Mesendoderm (in vitro differentiated cells): Measurements from ENCODE around the gene SLC4A8.

Experiments
- DNase-seq: peaks from one replicate; pipeline ENCODE4 v3.0.0; 2013
- H2AK5ac ChIP-seq: 2 replicates; pipeline ENCODE4 v1.6.1; 2013; ENCODE audit warnings: low read length, inconsistent platforms
- H2BK120ac ChIP-seq: 2 replicates; pipeline ENCODE4 v1.6.1; 2013; ENCODE audit warnings: low read depth, mild to moderate bottlenecking, low read length, moderate library complexity, mixed read lengths
- H2BK15ac ChIP-seq: replicated peaks from 2 replicates; pipeline ENCODE4 v1.6.1; 2013; ENCODE audit warnings: low read depth, mild to moderate bottlenecking, moderate library complexity
- H2BK5ac ChIP-seq: 2 replicates; pipeline ENCODE4 v1.6.1; 2013; ENCODE audit warnings: low read length, inconsistent platforms
- H3K18ac ChIP-seq: 2 replicates; pipeline ENCODE4 v1.6.1; 2013; ENCODE audit warnings: mild to moderate bottlenecking, low read length, mixed read lengths
- H3K23ac ChIP-seq: one replicate; pipeline ENCODE4 v1.6.1; 2013; ENCODE audit warnings: low read length
- H3K27ac ChIP-seq: 2 replicates; pipeline ENCODE4 v1.5.1; 2013; ENCODE audit warnings: low read depth, mild to moderate bottlenecking, inconsistent platforms, low read length, moderate library complexity
- H3K27me3 ChIP-seq: 2 replicates; pipeline ENCODE4 v1.6.1; 2013; ENCODE audit warnings: low read length, control low read depth, mild to moderate bottlenecking, inconsistent platforms; ENCODE audit not compliant: insufficient read depth, poor library complexity
- H3K36me3 ChIP-seq: 2 replicates; pipeline ENCODE4 v1.6.1; 2013; ENCODE audit warnings: low read length, inconsistent platforms; ENCODE audit not compliant: control insufficient read depth, insufficient read depth
- H3K4ac ChIP-seq: one replicate; pipeline ENCODE4 v1.6.1; 2013; ENCODE audit warnings: low read depth, mild to moderate bottlenecking, low read length, moderate library complexity
- H3K4me1 ChIP-seq: 2 replicates; pipeline ENCODE4 v1.6.1; 2013; ENCODE audit warnings: low read depth, low read length, inconsistent platforms; ENCODE audit not compliant: control insufficient read depth
- H3K4me2 ChIP-seq: 2 replicates; pipeline ENCODE4 v1.6.1; 2013; ENCODE audit warnings: low read length
- H3K4me3 ChIP-seq: 2 replicates; pipeline ENCODE4 v1.5.1; 2013; ENCODE audit warnings: mild to moderate bottlenecking, low read length
- H3K56ac ChIP-seq: one replicate; pipeline ENCODE4 v1.6.1; 2013; ENCODE audit warnings: low read length
- H3K79me1 ChIP-seq: 2 replicates; pipeline ENCODE4 v1.6.1; 2013; ENCODE audit warnings: low read length, inconsistent platforms
- H3K79me2 ChIP-seq: 2 replicates; pipeline ENCODE4 v1.6.1; 2013; ENCODE audit warnings: mild to moderate bottlenecking, low read length; ENCODE audit not compliant: control insufficient read depth, insufficient read depth
- H3K9ac ChIP-seq: 2 replicates; pipeline ENCODE4 v1.6.1; 2013; ENCODE audit warnings: low read length, inconsistent platforms
- H4K5ac ChIP-seq: one replicate; pipeline ENCODE4 v1.6.1; 2013; ENCODE audit warnings: low read length
- H4K8ac ChIP-seq: one replicate; pipeline ENCODE4 v1.6.1; 2013; ENCODE audit warnings: low read depth, mild to moderate bottlenecking, control low read depth, low read length, moderate library complexity
- WGBS: extraction: QIAGEN DNeasy Blood & Tissue Kit; methylation state at CpG from one replicate; pipeline ENCODE4 v1.1.7; 2013; ENCODE audit warnings: low lambda C conversion rate, missing lambda C conversion rate; ENCODE audit not compliant: insufficient coverage; ENCODE audit errors: extremely low coverage; 5-methylcytosine and 5-hydroxymethylcytosine counted together

Gene SLC4A8

DNA sequence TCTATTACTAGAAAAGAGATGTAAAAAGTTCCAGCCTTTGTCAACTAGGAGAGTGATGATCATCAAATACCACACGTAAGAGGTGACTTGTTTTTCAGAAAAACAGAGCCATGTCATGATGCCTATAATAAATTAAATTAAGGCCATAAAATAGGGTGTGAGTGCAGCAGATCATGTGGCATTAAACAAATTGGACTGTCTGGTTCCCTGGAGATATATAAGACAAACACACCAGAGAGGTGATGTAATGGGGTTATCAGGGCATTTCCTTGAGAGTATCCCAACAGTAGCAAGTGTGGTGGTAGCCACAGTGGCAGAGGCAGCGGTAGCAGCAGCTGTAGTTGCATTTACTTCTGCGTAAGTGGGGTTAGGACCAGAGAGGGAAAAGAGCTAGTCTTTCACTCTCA, 18.8 kb upstream of the SLC4A8 start:
- H3K4ac ChIP-seq, result no peak overlapping the region
- no peak overlapping the region for H3K4me3 ChIP-seq
- no peak overlapping the region for H3K4me2 ChIP-seq
- no peak overlapping the region for H2BK15ac ChIP-seq
- H3K27me3 ChIP-seq, result no peaks in the 10 kb centered on the region
- no peak overlapping the region for H2AK5ac ChIP-seq
- H3K79me2 ChIP-seq, result no peaks in the 10 kb centered on the region
- H3K79me1 ChIP-seq, result no peaks in the 10 kb centered on the region
- H3K23ac ChIP-seq, result no peak overlapping the region
- no peaks in the 10 kb centered on the region for H3K4me1 ChIP-seq
- no peak for DNase-seq
- no peak overlapping the region for H4K8ac ChIP-seq
- no peak overlapping the region for H3K18ac ChIP-seq
- H4K5ac ChIP-seq, result no peak overlapping the region
- H3K36me3 ChIP-seq, result no peaks in the 10 kb centered on the region
- WGBS, result no CpG with 5 or more reads among the region's 3 CpGs
- no peak overlapping the region for H2BK120ac ChIP-seq
- H3K9ac ChIP-seq, result no peak overlapping the region
- H3K56ac ChIP-seq, result no peak overlapping the region
- no peak overlapping the region for H3K27ac ChIP-seq
- H2BK5ac ChIP-seq, result no peak overlapping the region

DNA sequence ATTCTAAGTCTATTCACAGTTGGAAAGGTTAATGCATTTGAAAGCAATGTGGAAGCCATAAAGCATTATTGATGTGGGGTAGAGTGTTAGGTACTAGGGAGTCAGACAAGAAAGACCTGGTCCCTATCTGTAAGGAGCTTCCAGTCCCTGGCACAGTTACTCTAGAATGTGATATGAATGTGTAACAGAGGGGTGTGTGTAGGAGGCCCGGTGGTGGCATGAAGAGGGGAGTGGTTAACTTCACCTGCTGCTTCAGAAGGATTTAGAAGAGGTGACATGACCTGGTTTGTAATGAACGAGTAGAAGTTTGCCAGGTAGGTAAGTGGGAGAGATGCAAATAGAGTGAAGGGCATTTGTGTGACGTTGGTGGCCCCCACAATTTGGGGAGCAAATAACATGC, 18.3 kb upstream of the SLC4A8 start:
- Histone ChIP-seq H2AK5ac (no peak overlapping the region), H3K4me2 (no peak overlapping the region), H4K8ac (no peak overlapping the region), H3K79me1 (no peaks in the 10 kb centered on the region), H3K56ac (no peak overlapping the region), H2BK15ac (no peak overlapping the region), H2BK120ac (no peak overlapping the region), H3K27ac (no peak overlapping the region), H3K27me3 (no peaks in the 10 kb centered on the region), H3K79me2 (no peaks in the 10 kb centered on the region), H2BK5ac (no peak overlapping the region), H3K4me3 (no peak overlapping the region), H3K18ac (no peak overlapping the region), H3K9ac (no peak overlapping the region), H3K4ac (no peak overlapping the region), H3K4me1 (no peaks in the 10 kb centered on the region), H3K23ac (no peak overlapping the region), H4K5ac (no peak overlapping the region), H3K36me3 (no peaks in the 10 kb centered on the region)
- DNase-seq, result no peak
- no CpG with 5 or more reads among the region's 3 CpGs for WGBS

DNA sequence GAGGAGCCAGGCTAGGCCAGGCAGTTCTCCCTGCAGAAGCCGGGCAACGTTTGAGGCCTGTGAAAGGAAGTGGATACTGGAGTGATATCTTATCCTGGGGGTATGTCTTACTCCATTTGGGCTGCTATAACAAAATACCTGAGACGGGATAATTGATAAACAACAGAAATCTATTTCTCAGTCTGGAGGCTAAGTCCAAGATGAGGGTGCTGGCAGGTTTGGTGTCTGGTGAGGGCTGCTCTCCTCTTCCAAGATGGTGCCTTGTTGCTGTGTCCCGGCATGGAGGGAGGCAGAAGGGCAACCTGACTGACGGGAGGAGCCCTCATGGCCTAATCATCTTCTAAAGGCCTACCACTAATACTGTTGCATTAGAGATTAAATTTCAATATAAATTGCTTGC, 17.8 kb upstream of the SLC4A8 start:
- no peak overlapping the region for H3K9ac ChIP-seq
- H3K27ac ChIP-seq, result no peak overlapping the region
- H3K27me3 ChIP-seq, result no peaks in the 10 kb centered on the region
- no peaks in the 10 kb centered on the region for H3K4me1 ChIP-seq
- no peaks in the 10 kb centered on the region for H3K36me3 ChIP-seq
- no peak overlapping the region for H3K56ac ChIP-seq
- no peak overlapping the region for H4K8ac ChIP-seq
- H4K5ac ChIP-seq, result no peak overlapping the region
- no peak for DNase-seq
- no peak overlapping the region for H3K18ac ChIP-seq
- no peak overlapping the region for H2BK5ac ChIP-seq
- H3K79me1 ChIP-seq, result no peaks in the 10 kb centered on the region
- no CpG with 5 or more reads among the region's 5 CpGs for WGBS
- no peak overlapping the region for H2AK5ac ChIP-seq
- H3K79me2 ChIP-seq, result no peaks in the 10 kb centered on the region
- H3K4ac ChIP-seq, result no peak overlapping the region
- H3K4me2 ChIP-seq, result no peak overlapping the region
- no peak overlapping the region for H3K4me3 ChIP-seq
- H2BK15ac ChIP-seq, result no peak overlapping the region
- H2BK120ac ChIP-seq, result no peak overlapping the region
- H3K23ac ChIP-seq, result no peak overlapping the region

DNA sequence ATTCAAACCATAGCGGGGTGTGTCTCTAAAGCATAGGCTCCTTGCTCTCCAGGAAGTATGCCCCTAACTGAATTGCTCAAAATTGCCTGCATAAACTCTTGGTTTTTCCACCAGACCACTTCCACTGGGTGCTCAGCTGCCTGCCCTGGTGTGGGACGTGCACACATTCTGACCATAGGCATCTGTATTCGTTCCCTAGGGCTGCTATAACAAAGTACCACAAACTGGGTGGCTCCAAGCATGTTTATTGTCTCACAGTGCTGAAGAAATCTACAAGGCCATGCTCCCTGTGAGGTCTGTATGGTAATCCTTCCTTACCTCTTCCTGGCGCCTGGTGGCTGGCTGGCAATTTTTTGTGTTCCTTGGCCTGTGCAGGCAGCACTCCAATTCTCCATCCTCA, 17.0 kb upstream of the SLC4A8 start:
- Histone ChIP-seq H3K79me1 (no peaks in the 10 kb centered on the region), H3K27me3 (no peaks in the 10 kb centered on the region), H3K4me2 (no peak overlapping the region), H4K5ac (no peak overlapping the region), H3K79me2 (no peaks in the 10 kb centered on the region), H2BK5ac (no peak overlapping the region), H3K9ac (no peak overlapping the region), H2AK5ac (no peak overlapping the region), H3K4ac (no peak overlapping the region), H4K8ac (no peak overlapping the region), H2BK15ac (no peak overlapping the region), H2BK120ac (no peak overlapping the region), H3K4me3 (no peak overlapping the region), H3K27ac (no peak overlapping the region), H3K36me3 (no peaks in the 10 kb centered on the region), H3K56ac (no peak overlapping the region), H3K18ac (no peak overlapping the region), H3K4me1 (no peaks in the 10 kb centered on the region), H3K23ac (no peak overlapping the region)
- WGBS, result no CpG with 5 or more reads among the region's 4 CpGs
- DNase-seq, result no peak

DNA sequence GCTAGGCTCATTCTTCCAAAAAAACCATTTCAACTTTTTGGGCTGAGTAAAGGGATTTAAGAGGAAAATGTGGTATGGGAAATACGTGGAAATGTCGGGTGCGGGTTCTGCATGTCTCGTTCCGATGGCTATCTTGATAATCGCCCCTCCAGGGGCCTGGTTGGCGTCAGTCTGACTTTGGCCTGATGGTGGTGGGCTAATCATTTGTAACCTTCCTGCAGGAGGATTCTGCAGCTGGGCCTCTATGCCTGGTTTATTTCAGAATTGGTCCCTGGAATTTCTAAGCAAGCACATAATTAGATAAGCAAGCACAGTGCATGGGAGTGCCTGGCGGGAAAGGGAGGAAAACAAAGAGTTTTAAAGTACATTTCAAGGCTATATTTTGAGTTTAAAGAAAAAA, 14.8 kb upstream of the SLC4A8 start:
- Histone ChIP-seq H3K4ac (peak overlapping the region; percentile 62), H3K56ac (no peak overlapping the region), H3K9ac (no peak overlapping the region), H2AK5ac (no peak overlapping the region), H3K79me2 (no peaks in the 10 kb centered on the region), H3K36me3 (no peaks in the 10 kb centered on the region), H3K4me2 (no peak overlapping the region), H2BK120ac (no peak overlapping the region), H4K8ac (no peak overlapping the region), H3K27me3 (no peaks in the 10 kb centered on the region), H2BK5ac (no peak overlapping the region), H3K23ac (no peak overlapping the region), H3K27ac (no peak overlapping the region), H3K18ac (no peak overlapping the region), H3K4me1 (no peaks in the 10 kb centered on the region), H3K79me1 (no peaks in the 10 kb centered on the region), H3K4me3 (no peak overlapping the region), H4K5ac (no peak overlapping the region), H2BK15ac (no peak overlapping the region)
- WGBS, result no CpG with 5 or more reads among the region's 8 CpGs
- DNase-seq, result no peak

DNA sequence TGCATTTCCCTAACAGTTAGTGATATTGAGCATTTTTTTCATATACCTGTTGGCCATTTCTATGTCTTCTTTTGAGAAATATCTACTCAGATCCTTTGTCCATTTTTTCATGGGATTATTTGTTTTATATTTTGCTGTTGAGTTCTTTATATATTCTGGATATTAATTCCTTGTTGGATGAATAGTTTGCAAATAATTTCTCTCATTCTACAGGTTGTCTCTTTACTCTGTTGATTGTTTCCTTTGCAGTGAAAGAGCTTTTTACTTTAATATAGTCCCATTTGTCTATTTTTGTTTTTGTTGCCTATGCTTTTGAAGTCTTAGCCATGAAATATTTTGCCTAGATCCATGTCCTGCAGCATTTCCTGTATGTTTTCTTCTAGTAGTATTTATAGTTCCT, 11.5 kb upstream of the SLC4A8 start:
- Histone ChIP-seq H3K18ac (no peak overlapping the region), H3K4me2 (no peak overlapping the region), H3K56ac (no peak overlapping the region), H2BK5ac (no peak overlapping the region), H3K79me1 (no peaks in the 10 kb centered on the region), H4K5ac (no peak overlapping the region), H2BK120ac (no peak overlapping the region), H2AK5ac (no peak overlapping the region), H3K4me1 (no peaks in the 10 kb centered on the region), H3K4me3 (no peak overlapping the region), H3K9ac (no peak overlapping the region), H3K27me3 (no peaks in the 10 kb centered on the region), H2BK15ac (no peak overlapping the region), H3K27ac (no peak overlapping the region), H4K8ac (no peak overlapping the region), H3K4ac (no peak overlapping the region), H3K79me2 (no peaks in the 10 kb centered on the region), H3K36me3 (no peaks in the 10 kb centered on the region), H3K23ac (no peak overlapping the region)
- DNase-seq, result no peak
